ENCODE results near the gene ANKRD22. TPM values are rescaled to one million over a fixed set of nuclear protein-coding genes. Genes with fewer than 3 reads are reported as not detected.

Gene ANKRD22
- 10 to 100 TPM in 1 of 4 donors, 1 to 10 TPM in 2, not detected in 1; 3.0 to 12.2 (median 6.1) TPM for total RNA-seq

- 33 to 49% methylated on average over 4 to 5 of the region's 5 CpGs for WGBS, 2 donors (ENCODE audit: low coverage in 1 of 2)
- Histone ChIP-seq H3K4me1 (peaks cover 0 to 49% (median 24%) of the 10 kb centered on the region in 4 donors), H3K27me3 (no peaks in the 10 kb centered on the region), H3K9me3 (no peaks in the 10 kb centered on the region), H3K27ac (peak within 1 kb of the TSS; percentile 75 to 83 (median 77)), H3K4me3 (peak within 1 kb of the TSS in 3 of 4 donors; percentile 2 to 27 (median 8)), H3K36me3 (no peaks in the 10 kb centered on the region)
- in situ Hi-C loops (cut with MboI; ENCODE audit: low pct_ligation_motif_present in 1 of 4, low pct_unique_long_range_greater_than_20kb in 1 of 4, low sequenced_read_pairs in 3 of 4): no loop called here
- intact Hi-C loops (cut with DNase I; ENCODE audit: low total_unique reads): no loop called here
- peak; percentile 86 for DNase-seq
- TF ChIP-seq POLR2A (IDR thresholded peaks at IDR 0.05): peak; percentile 80
- no peak for TF ChIP-seq EP300 (IDR thresholded peaks at IDR 0.05; ENCODE audit: low read depth)
- TF ChIP-seq, protein P1, sequence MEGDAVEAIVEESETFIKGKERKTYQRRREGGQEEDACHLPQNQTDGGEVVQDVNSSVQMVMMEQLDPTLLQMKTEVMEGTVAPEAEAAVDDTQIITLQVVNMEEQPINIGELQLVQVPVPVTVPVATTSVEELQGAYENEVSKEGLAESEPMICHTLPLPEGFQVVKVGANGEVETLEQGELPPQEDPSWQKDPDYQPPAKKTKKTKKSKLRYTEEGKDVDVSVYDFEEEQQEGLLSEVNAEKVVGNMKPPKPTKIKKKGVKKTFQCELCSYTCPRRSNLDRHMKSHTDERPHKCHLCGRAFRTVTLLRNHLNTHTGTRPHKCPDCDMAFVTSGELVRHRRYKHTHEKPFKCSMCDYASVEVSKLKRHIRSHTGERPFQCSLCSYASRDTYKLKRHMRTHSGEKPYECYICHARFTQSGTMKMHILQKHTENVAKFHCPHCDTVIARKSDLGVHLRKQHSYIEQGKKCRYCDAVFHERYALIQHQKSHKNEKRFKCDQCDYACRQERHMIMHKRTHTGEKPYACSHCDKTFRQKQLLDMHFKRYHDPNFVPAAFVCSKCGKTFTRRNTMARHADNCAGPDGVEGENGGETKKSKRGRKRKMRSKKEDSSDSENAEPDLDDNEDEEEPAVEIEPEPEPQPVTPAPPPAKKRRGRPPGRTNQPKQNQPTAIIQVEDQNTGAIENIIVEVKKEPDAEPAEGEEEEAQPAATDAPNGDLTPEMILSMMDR (IDR thresholded peaks at IDR 0.05): no peak
- TF ChIP-seq POLR2AphosphoS5 (IDR thresholded peaks at IDR 0.05): peak; percentile 68 to 89 (median 80)
Measured at GRCh38 chr10:88851706-88852105, at the start of gene ANKRD22. ANKRD22 (minus strand) TSS chr10:88851844; CDS start chr10:88851607, 237 bp downstream.

GRCh38 chr10:88899886-88900285 is 48.2 kb upstream of the ANKRD22 start:
- no peak for DNase-seq
- no peak overlapping the region for H3K4me3 ChIP-seq
- in situ Hi-C loops (cut with MboI; ENCODE audit: low pct_ligation_motif_present in 1 of 4, low pct_unique_long_range_greater_than_20kb in 1 of 4, low sequenced_read_pairs in 3 of 4) (no loop called here), intact Hi-C loops (cut with DNase I; ENCODE audit: low total_unique reads) (no loop called here)
- H3K9me3 ChIP-seq: no peaks in the 10 kb centered on the region
- TF ChIP-seq POLR2AphosphoS5 (IDR thresholded peaks at IDR 0.05): no peak
- TF ChIP-seq EP300 (IDR thresholded peaks at IDR 0.05; ENCODE audit: low read depth): no peak
- TF ChIP-seq POLR2A (IDR thresholded peaks at IDR 0.05): no peak
- TF ChIP-seq, protein P1 (IDR thresholded peaks at IDR 0.05): no peak
- H3K27me3 ChIP-seq: no peaks in the 10 kb centered on the region
- H3K36me3 ChIP-seq: no peaks in the 10 kb centered on the region
- WGBS, 2 donors (ENCODE audit: low coverage in 1 of 2): 69 to 87% methylated on average over 2 of the region's 2 CpGs
- H3K27ac ChIP-seq: peak overlapping the region in 3 of 4 donors; percentile 23 to 85 (median 84)
- peaks cover 38 to 96% (median 61%) of the 10 kb centered on the region in 4 donors for H3K4me1 ChIP-seq

GRCh38 chr10:88898727-88899126 is 47.1 kb upstream of the ANKRD22 start:
- TF ChIP-seq, protein P1 (IDR thresholded peaks at IDR 0.05): no peak
- H3K36me3 ChIP-seq: no peaks in the 10 kb centered on the region
- DNase-seq: no peak
- H3K27ac ChIP-seq: peak overlapping the region; percentile 84 to 87 (median 86)
- intact Hi-C loops (cut with DNase I; ENCODE audit: low total_unique reads): no loop called here
- H3K9me3 ChIP-seq: no peaks in the 10 kb centered on the region
- no peak overlapping the region for H3K4me3 ChIP-seq
- H3K27me3 ChIP-seq: no peaks in the 10 kb centered on the region
- WGBS, 2 donors (ENCODE audit: low coverage in 1 of 2): 88% methylated on average over 3 of the region's 3 CpGs; no CpG with 5 or more reads in 1 of the 2 donors
- H3K4me1 ChIP-seq: peaks cover 31 to 98% (median 62%) of the 10 kb centered on the region in 4 donors
- in situ Hi-C loops (cut with MboI; ENCODE audit: low pct_ligation_motif_present in 1 of 4, low pct_unique_long_range_greater_than_20kb in 1 of 4, low sequenced_read_pairs in 3 of 4): no loop called here

- in situ Hi-C loops (cut with MboI; ENCODE audit: low pct_ligation_motif_present in 1 of 4, low pct_unique_long_range_greater_than_20kb in 1 of 4, low sequenced_read_pairs in 3 of 4): no loop called here
- WGBS, 2 donors (ENCODE audit: low coverage in 1 of 2): 29 to 34% methylated on average over 7 to 8 of the region's 8 CpGs
- no peaks in the 10 kb centered on the region for H3K27me3 ChIP-seq
- peaks cover 28 to 100% (median 61%) of the 10 kb centered on the region in 4 donors for H3K4me1 ChIP-seq
- no peaks in the 10 kb centered on the region for H3K9me3 ChIP-seq
- peak; percentile 11 for TF ChIP-seq POLR2A (IDR thresholded peaks at IDR 0.05)
- TF ChIP-seq POLR2AphosphoS5 (IDR thresholded peaks at IDR 0.05): peak in 2 of 3 donors; percentile 6 to 53
- TF ChIP-seq EP300 (IDR thresholded peaks at IDR 0.05; ENCODE audit: low read depth): no peak
- no peaks in the 10 kb centered on the region for H3K36me3 ChIP-seq
- peak overlapping the region; percentile 84 to 87 (median 86) for H3K27ac ChIP-seq
- H3K4me3 ChIP-seq: no peak overlapping the region
- peak; percentile 33 for DNase-seq
- intact Hi-C loops (cut with DNase I; ENCODE audit: low total_unique reads): no loop called here
Measured at GRCh38 chr10:88896994-88897853, 45.6 kb upstream of the ANKRD22 start.

All from transverse colon (tissue), 4 donors.